HEK293 (cell line): ENCODE results near the gene C1orf198.

Source experiments
- AEBP2 ChIP-seq: fragments of 450-650 bp; formaldehyde crosslinking; IDR thresholded peaks from 2 replicates; pipeline ENCODE4 v1.5.1; 2016; ENCODE audit warnings: missing biosample characterization, missing genetic modification characterization, borderline replicate concordance
- BCL6B ChIP-seq: fragments of 450-650 bp; formaldehyde crosslinking; IDR thresholded peaks from 2 replicates; pipeline ENCODE4 v1.5.1; 2017; ENCODE audit warnings: missing biosample characterization, missing genetic modification characterization
- GFI1B ChIP-seq: fragments of 450-650 bp; formaldehyde crosslinking; IDR thresholded peaks from 2 replicates; pipeline ENCODE4 v1.5.1; 2016; ENCODE audit warnings: missing biosample characterization, missing genetic modification characterization
- GLI2 ChIP-seq: fragments of 450-650 bp; formaldehyde crosslinking; IDR thresholded peaks from 2 replicates; pipeline ENCODE4; 2017; ENCODE audit warnings: missing biosample characterization, missing genetic modification characterization, low read depth, borderline replicate concordance
- IKZF3 ChIP-seq: fragments of 450-650 bp; IDR thresholded peaks from 2 replicates; pipeline ENCODE4 v1.5.0; 2018; ENCODE audit warnings: missing biosample characterization, mild to moderate bottlenecking, missing genetic modification characterization, moderate library complexity
- KLF7 ChIP-seq: fragments of 450-650 bp; formaldehyde crosslinking; IDR thresholded peaks from 2 replicates; pipeline ENCODE4 v1.5.1; 2016; ENCODE audit warnings: missing biosample characterization, missing genetic modification characterization, borderline replicate concordance
- SCRT2 ChIP-seq: fragments of 450-650 bp; formaldehyde crosslinking; IDR thresholded peaks from 2 replicates; pipeline ENCODE4 v1.5.1; 2016; ENCODE audit warnings: missing biosample characterization, missing genetic modification characterization
- SP3 ChIP-seq: fragments of 450-650 bp; formaldehyde crosslinking; IDR thresholded peaks from 2 replicates; pipeline ENCODE4 v1.5.1; 2016; ENCODE audit warnings: missing biosample characterization, missing genetic modification characterization
- TRIM28 ChIP-seq: IDR thresholded peaks from 2 replicates; pipeline ENCODE4 v1.6.1; 2011; ENCODE audit warnings: low read length, control low read depth, borderline replicate concordance
- ZBTB7A ChIP-seq: fragments of 450-650 bp; formaldehyde crosslinking; IDR thresholded peaks from 2 replicates; pipeline ENCODE4 v1.5.1; 2016; ENCODE audit warnings: low read depth, missing biosample characterization, missing genetic modification characterization
- ZEB2 ChIP-seq: fragments of 450-650 bp; formaldehyde crosslinking; IDR thresholded peaks from 2 replicates; pipeline ENCODE4 v1.5.1; 2016; ENCODE audit warnings: missing biosample characterization, missing genetic modification characterization
- ZNF10 ChIP-seq: fragments of 450-650 bp; formaldehyde crosslinking; IDR thresholded peaks from 2 replicates; pipeline ENCODE4 v1.5.1; 2017; ENCODE audit warnings: missing biosample characterization, missing genetic modification characterization
- ZNF223 ChIP-seq: fragments of 450-650 bp; formaldehyde crosslinking; IDR thresholded peaks from 2 replicates; pipeline ENCODE4 v1.5.1; 2016; ENCODE audit warnings: missing biosample characterization, missing genetic modification characterization
- ZNF292 ChIP-seq: fragments of 450-650 bp; formaldehyde crosslinking; IDR thresholded peaks from 2 replicates; pipeline ENCODE4 v1.5.1; 2016; ENCODE audit warnings: low read depth, missing biosample characterization, missing genetic modification characterization, borderline replicate concordance
- ZNF335 ChIP-seq: fragments of 450-650 bp; formaldehyde crosslinking; conservative IDR thresholded peaks from 2 replicates; pipeline ENCODE4 v1.5.1; 2016; ENCODE audit warnings: missing biosample characterization, missing genetic modification characterization
- ZNF366 ChIP-seq: fragments of 450-650 bp; formaldehyde crosslinking; conservative IDR thresholded peaks from 2 replicates; pipeline ENCODE4 v1.5.1; 2016; ENCODE audit warnings: missing biosample characterization, missing genetic modification characterization
- ZNF473 ChIP-seq: fragments of 450-650 bp; formaldehyde crosslinking; IDR thresholded peaks from 2 replicates; pipeline ENCODE4 v1.5.1; 2017; ENCODE audit warnings: missing biosample characterization, missing genetic modification characterization
- ZNF48 ChIP-seq: fragments of 450-650 bp; formaldehyde crosslinking; IDR thresholded peaks from 2 replicates; pipeline ENCODE4 v1.5.1; 2016; ENCODE audit warnings: missing biosample characterization, missing genetic modification characterization
- ZNF610 ChIP-seq: fragments of 450-650 bp; formaldehyde crosslinking; IDR thresholded peaks from 2 replicates; pipeline ENCODE4 v1.5.1; 2016; ENCODE audit warnings: missing biosample characterization, missing genetic modification characterization, borderline replicate concordance
- ZNF624 ChIP-seq: fragments of 450-650 bp; formaldehyde crosslinking; IDR thresholded peaks from 2 replicates; pipeline ENCODE4 v1.5.1; 2017; ENCODE audit warnings: missing biosample characterization, missing genetic modification characterization
- ZNF747 ChIP-seq: fragments of 450-650 bp; formaldehyde crosslinking; IDR thresholded peaks from 2 replicates; pipeline ENCODE4 v1.5.1; 2016; ENCODE audit warnings: missing biosample characterization, missing genetic modification characterization
- TF ChIP-seq, protein P1 (sequence below): fragments of 450-650 bp; formaldehyde crosslinking; IDR thresholded peaks from 2 replicates; pipeline ENCODE4 v1.5.1; 2016; ENCODE audit warnings: missing biosample characterization, missing genetic modification characterization
- TF ChIP-seq, protein P2 (sequence below): fragments of 450-650 bp; formaldehyde crosslinking; conservative IDR thresholded peaks from 2 replicates; pipeline ENCODE4 v1.5.1; 2016; ENCODE audit warnings: low read depth, missing biosample characterization, missing genetic modification characterization
- TF ChIP-seq, protein P3 (sequence below): fragments of 450-650 bp; formaldehyde crosslinking; IDR thresholded peaks from 2 replicates; pipeline ENCODE4 v1.5.1; 2016; ENCODE audit warnings: missing biosample characterization, missing genetic modification characterization

The C1orf198 gene

DNA sequence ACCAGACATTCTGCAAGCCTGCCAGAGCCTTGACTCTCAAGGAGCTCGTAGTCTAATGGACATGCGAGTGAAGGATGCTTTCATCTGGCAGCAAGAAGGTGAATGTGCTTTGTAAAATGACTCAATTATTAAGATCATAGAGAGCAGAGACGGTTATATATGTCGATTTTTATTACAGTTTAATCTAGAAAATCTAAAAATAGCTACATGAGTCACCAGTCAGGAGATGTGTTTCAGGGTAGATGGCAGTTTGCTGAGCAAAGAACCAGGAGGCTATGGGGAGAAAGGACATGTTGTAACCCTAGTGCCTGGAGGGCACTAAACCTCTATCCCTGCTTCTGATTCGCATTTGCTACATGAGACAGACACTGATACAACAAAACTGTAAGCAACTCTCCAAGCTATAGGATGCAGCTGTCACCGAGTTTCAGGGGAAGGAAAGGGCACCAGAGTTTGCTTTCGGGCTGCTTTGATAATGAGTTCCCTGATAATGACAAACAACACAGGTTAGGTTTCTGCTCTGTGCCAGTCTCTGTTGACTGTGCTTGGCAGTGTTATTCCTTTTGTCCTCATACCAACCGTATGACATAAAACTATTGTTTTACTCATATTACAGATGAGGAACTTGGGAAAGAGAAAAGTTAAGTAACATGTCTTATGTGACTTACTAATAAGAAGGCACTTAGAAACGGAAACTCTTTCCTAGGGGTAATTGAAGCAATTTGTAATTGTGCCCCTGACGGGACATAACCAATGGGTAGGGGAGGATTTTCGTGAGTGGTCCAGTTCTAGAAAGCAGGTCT is 43.2 kb downstream of the C1orf198 start (continued):
- TF ChIP-seq ZNF610 (tag by site-specific recombination) (no peak), GFI1B (tag by site-specific recombination) (no peak), ZNF10 (tag by site-specific recombination) (peak; percentile 50; the same call in 1 of the 2 replicates), ZNF48 (no peak), BCL6B (tag by site-specific recombination) (peak; percentile 89), SP3 (tag by site-specific recombination) (no peak), ZNF292 (no peak), ZBTB7A (tag by site-specific recombination) (no peak), IKZF3 (tag by site-specific recombination) (no peak), ZNF747 (tag by site-specific recombination) (no peak), TRIM28 (0 out of 2 replicates have a peak, but pooled peaks have one; percentile 24), ZNF223 (no peak), KLF7 (tag by site-specific recombination) (no peak), AEBP2 (tag by site-specific recombination) (no peak), GLI2 (tag by site-specific recombination) (no peak), ZNF624 (tag by site-specific recombination) (no peak), ZNF473 (tag by site-specific recombination) (no peak), ZNF366 (tag by site-specific recombination) (no peak; the same call in 1 of the 2 replicates), ZEB2 (tag by site-specific recombination) (no peak), SCRT2 (tag by site-specific recombination) (no peak), ZNF335 (tag by site-specific recombination) (peak; percentile 37; the same call in 1 of the 2 replicates)
- TF ChIP-seq, protein P1, sequence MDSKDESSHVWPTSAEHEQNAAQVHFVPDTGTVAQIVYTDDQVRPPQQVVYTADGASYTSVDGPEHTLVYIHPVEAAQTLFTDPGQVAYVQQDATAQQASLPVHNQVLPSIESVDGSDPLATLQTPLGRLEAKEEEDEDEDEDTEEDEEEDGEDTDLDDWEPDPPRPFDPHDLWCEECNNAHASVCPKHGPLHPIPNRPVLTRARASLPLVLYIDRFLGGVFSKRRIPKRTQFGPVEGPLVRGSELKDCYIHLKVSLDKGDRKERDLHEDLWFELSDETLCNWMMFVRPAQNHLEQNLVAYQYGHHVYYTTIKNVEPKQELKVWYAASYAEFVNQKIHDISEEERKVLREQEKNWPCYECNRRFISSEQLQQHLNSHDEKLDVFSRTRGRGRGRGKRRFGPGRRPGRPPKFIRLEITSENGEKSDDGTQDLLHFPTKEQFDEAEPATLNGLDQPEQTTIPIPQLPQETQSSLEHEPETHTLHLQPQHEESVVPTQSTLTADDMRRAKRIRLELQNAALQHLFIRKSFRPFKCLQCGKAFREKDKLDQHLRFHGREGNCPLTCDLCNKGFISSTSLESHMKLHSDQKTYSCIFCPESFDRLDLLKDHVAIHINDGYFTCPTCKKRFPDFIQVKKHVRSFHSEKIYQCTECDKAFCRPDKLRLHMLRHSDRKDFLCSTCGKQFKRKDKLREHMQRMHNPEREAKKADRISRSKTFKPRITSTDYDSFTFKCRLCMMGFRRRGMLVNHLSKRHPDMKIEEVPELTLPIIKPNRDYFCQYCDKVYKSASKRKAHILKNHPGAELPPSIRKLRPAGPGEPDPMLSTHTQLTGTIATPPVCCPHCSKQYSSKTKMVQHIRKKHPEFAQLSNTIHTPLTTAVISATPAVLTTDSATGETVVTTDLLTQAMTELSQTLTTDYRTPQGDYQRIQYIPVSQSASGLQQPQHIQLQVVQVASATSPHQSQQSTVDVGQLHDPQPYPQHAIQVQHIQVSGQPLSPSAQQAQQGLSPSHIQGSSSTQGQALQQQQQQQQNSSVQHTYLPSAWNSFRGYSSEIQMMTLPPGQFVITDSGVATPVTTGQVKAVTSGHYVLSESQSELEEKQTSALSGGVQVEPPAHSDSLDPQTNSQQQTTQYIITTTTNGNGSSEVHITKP: peak; percentile 17; the same call in 1 of the 2 replicates
- TF ChIP-seq, protein P2, sequence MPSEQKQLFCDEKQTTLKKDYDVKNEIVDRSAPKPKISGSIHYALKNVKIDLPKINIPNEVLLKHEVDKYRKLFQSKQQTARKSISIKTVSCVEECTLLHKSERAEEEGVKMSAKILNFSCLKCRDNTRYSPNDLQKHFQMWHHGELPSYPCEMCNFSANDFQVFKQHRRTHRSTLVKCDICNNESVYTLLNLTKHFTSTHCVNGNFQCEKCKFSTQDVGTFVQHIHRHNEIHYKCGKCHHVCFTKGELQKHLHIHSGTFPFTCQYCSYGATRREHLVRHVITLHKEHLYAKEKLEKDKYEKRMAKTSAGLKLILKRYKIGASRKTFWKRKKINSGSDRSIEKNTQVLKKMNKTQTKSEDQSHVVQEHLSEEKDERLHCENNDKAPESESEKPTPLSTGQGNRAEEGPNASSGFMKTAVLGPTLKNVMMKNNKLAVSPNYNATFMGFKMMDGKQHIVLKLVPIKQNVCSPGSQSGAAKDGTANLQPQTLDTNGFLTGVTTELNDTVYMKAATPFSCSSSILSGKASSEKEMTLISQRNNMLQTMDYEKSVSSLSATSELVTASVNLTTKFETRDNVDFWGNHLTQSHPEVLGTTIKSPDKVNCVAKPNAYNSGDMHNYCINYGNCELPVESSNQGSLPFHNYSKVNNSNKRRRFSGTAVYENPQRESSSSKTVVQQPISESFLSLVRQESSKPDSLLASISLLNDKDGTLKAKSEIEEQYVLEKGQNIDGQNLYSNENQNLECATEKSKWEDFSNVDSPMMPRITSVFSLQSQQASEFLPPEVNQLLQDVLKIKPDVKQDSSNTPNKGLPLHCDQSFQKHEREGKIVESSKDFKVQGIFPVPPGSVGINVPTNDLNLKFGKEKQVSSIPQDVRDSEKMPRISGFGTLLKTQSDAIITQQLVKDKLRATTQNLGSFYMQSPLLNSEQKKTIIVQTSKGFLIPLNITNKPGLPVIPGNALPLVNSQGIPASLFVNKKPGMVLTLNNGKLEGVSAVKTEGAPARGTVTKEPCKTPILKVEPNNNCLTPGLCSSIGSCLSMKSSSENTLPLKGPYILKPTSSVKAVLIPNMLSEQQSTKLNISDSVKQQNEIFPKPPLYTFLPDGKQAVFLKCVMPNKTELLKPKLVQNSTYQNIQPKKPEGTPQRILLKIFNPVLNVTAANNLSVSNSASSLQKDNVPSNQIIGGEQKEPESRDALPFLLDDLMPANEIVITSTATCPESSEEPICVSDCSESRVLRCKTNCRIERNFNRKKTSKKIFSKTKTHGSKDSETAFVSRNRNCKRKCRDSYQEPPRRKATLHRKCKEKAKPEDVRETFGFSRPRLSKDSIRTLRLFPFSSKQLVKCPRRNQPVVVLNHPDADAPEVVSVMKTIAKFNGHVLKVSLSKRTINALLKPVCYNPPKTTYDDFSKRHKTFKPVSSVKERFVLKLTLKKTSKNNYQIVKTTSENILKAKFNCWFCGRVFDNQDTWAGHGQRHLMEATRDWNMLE (tag by site-specific recombination): no peak
- TF ChIP-seq, protein P3, sequence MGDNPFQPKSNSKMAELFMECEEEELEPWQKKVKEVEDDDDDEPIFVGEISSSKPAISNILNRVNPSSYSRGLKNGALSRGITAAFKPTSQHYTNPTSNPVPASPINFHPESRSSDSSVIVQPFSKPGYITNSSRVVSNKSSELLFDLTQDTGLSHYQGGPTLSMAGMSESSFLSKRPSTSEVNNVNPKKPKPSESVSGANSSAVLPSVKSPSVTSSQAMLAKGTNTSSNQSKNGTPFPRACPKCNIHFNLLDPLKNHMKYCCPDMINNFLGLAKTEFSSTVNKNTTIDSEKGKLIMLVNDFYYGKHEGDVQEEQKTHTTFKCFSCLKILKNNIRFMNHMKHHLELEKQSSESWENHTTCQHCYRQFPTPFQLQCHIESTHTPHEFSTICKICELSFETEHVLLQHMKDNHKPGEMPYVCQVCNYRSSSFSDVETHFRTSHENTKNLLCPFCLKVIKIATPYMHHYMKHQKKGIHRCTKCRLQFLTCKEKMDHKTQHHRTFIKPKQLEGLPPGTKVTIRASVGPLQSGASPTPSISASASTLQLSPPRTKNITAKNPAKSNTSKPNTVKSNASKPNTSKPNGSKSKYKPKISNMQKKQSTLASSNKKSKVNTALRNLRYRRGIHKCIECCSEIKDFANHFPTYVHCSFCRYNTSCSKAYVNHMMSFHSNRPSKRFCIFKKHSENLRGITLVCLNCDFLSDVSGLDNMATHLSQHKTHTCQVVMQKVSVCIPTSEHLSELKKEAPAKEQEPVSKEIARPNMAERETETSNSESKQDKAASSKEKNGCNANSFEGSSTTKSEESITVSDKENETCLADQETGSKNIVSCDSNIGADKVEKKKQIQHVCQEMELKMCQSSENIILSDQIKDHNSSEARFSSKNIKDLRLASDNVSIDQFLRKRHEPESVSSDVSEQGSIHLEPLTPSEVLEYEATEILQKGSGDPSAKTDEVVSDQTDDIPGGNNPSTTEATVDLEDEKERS (tag by site-specific recombination): no peak
